ENCODE measurements around the gene NPHP4. TPM values are rescaled to one million over a fixed set of nuclear protein-coding genes. Genes with fewer than 3 reads are reported as not detected.

NPHP4 gene
- total RNA-seq, 1 donor from 2014 or later: 8.2 TPM

DNA sequence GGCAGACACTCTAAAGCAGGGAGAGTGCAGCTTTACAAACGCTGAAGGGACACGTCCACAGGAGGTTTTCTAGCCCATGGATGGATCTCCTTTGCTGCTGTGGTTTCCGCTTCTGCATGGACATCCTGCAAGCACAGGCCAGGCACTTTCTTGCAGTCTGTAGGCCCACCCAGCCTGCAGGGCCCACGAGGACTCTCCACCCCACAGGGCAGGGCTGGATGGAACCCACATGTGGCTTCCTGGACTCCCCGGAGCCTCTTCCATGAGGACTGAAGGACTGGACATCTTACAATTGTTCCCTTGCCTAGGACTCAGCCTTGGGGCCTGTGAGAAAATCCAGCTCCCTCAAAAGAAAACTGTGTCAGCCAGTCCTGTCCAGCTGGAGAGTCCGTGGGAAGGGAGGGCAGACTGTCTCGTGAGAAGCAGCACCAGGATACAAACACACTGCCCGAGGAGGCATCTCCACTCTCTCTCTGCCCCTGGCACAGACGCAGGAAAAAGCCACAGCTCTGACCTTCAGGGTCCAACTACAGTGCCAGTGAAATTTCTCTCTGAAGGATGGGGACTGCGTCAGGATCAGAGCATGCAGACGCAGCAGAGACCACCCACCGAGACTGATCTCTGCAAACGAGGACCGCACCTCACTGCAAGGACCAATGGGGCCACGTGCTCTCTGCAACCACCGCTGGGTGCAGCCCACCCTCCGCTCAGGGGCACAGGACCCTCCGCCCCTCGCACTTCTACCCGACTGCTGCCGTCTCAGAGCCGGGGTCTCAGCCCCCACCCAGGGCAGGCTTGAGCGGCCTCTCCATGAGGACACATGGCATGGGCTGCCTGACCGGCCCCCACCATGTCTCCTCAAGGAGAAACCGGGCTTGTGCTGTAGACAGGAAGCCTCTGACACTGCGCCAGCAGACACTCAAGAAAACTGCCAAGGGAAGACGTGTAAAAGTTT lies 130.1 kb downstream of the NPHP4 start:
- no peaks in the 10 kb centered on the region for H3K9me3 ChIP-seq
- H3K4me3 ChIP-seq: no peak overlapping the region
- TF ChIP-seq, protein P1, sequence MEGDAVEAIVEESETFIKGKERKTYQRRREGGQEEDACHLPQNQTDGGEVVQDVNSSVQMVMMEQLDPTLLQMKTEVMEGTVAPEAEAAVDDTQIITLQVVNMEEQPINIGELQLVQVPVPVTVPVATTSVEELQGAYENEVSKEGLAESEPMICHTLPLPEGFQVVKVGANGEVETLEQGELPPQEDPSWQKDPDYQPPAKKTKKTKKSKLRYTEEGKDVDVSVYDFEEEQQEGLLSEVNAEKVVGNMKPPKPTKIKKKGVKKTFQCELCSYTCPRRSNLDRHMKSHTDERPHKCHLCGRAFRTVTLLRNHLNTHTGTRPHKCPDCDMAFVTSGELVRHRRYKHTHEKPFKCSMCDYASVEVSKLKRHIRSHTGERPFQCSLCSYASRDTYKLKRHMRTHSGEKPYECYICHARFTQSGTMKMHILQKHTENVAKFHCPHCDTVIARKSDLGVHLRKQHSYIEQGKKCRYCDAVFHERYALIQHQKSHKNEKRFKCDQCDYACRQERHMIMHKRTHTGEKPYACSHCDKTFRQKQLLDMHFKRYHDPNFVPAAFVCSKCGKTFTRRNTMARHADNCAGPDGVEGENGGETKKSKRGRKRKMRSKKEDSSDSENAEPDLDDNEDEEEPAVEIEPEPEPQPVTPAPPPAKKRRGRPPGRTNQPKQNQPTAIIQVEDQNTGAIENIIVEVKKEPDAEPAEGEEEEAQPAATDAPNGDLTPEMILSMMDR (IDR thresholded peaks at IDR 0.05): no peak
- no peaks in the 10 kb centered on the region for H3K27me3 ChIP-seq
- DNase-seq (ENCODE audit: low spot score in 2 of 2): no peak
- peaks cover 5 to 10% of the 10 kb centered on the region in 2 donors for H3K36me3 ChIP-seq
- intact Hi-C loops (cut with DNase I): no loop called here
- H3K4me1 ChIP-seq: no peaks in the 10 kb centered on the region
- H3K27ac ChIP-seq: no peak overlapping the region

DNA sequence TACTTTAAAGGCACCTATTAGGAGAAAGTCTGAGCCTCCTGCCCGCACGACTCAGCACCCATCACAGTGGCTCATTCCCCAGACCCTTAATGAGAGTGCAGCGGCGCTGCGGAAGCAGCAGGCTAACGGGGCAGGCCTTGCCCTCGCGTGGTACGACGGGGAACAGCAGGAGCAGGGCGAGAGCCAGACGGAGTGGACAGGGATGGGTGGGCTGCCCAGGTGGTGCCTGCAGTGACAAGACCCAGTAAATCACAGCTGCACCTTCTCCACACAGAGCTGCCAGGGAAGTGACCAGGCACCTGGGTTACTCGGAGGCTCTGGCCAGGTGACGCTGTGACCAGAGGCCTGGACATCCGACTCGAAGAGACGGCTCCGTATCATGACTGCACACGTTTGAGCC lies 131.9 kb downstream of the NPHP4 start:
- intact Hi-C loops (cut with DNase I): no loop called here
- Histone ChIP-seq H3K36me3 (peaks cover 5 to 10% of the 10 kb centered on the region in 2 donors), H3K27me3 (no peaks in the 10 kb centered on the region), H3K9me3 (no peaks in the 10 kb centered on the region), H3K27ac (no peak overlapping the region), H3K4me1 (no peaks in the 10 kb centered on the region), H3K4me3 (no peak overlapping the region)
- TF ChIP-seq, protein P1 (IDR thresholded peaks at IDR 0.05): no peak
- no peak for DNase-seq (ENCODE audit: low spot score in 2 of 2)

DNA sequence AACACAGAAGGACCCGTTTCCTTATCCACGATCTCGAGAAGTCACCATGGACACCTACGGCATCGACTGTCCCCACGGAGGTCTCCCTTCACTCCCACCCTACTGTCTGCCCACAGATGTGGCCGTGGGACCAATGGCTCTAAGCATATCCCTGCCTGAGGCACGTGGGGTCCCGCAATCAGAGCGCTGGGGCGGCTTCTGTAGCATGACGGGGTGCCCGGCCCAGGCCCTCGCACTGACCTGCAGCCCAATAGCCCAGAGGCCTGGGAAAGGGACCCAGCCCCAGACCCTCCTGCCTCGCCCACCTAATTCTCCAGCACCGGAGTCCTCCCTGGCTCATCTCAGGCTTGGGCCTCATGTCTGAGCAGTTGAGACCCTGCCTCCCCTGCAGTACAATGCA lies 132.5 kb downstream of the NPHP4 start:
- intact Hi-C loops (cut with DNase I): no loop called here
- H3K4me1 ChIP-seq: no peaks in the 10 kb centered on the region
- TF ChIP-seq, protein P1 (IDR thresholded peaks at IDR 0.05): no peak
- no peak for DNase-seq (ENCODE audit: low spot score in 2 of 2)
- H3K36me3 ChIP-seq: peaks cover 5 to 10% of the 10 kb centered on the region in 2 donors
- H3K4me3 ChIP-seq: no peak overlapping the region
- H3K9me3 ChIP-seq: no peaks in the 10 kb centered on the region
- H3K27ac ChIP-seq: no peak overlapping the region
- H3K27me3 ChIP-seq: no peaks in the 10 kb centered on the region

DNA sequence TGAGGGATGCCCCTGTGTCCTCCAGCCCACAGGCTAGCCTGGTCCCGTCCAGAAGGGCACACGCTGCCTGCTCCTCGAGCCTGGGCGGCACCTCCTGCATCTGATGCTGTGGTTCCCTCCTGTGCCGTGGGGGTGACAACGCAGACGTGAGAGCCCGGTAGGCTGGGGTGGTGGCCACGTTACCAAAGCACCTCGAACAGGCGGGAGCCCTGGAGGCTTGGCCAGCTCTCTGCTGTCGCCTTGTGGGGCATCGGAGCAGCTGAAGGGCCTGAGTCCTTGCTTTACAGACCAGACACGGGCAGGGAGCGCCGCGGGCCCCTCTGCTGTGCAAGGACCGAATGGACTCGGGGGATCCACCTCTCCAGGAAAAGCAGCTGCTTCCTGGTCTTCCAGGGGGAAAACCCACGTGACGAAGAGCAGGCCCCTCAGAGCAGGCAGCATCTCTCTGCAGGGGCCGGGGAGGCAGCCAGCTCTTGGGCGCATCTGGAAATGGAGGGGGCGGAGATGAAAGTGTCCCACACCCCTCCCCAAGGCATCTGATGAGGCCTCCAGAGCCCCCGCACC lies 133.3 kb downstream of the NPHP4 start:
- H3K27ac ChIP-seq: no peak overlapping the region
- peaks cover 5 to 9% of the 10 kb centered on the region in 2 donors for H3K36me3 ChIP-seq
- H3K27me3 ChIP-seq: no peaks in the 10 kb centered on the region
- DNase-seq (ENCODE audit: low spot score in 2 of 2): no peak
- H3K4me3 ChIP-seq: no peak overlapping the region
- H3K4me1 ChIP-seq: no peaks in the 10 kb centered on the region
- H3K9me3 ChIP-seq: no peaks in the 10 kb centered on the region
- intact Hi-C loops (cut with DNase I): no loop called here
- TF ChIP-seq, protein P1 (IDR thresholded peaks at IDR 0.05): no peak

DNA sequence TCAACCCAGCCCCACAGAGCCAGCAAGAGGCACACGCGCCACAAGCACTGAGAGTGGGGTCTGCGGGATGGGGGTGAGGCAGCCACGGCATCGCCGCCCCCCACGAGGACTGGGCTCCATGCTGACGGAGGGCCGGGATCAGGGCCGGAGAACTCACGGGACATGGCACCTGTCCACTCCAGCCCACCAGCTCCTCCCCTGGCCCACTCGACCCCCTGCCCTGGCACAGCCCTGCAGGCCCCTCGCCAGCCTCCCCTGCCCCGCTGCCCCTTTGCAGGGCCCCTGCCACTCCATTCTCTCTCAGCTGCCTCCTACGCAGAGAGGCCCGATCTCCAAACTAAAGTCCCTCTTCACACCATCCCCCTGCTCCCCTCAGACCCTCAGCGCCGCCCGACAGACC lies 134.0 kb downstream of the NPHP4 start:
- Histone ChIP-seq H3K36me3 (peaks cover 5% of the 10 kb centered on the region in 2 donors), H3K27me3 (no peaks in the 10 kb centered on the region), H3K9me3 (no peaks in the 10 kb centered on the region), H3K4me3 (no peak overlapping the region), H3K27ac (no peak overlapping the region), H3K4me1 (no peaks in the 10 kb centered on the region)
- TF ChIP-seq, protein P1 (IDR thresholded peaks at IDR 0.05): no peak
- DNase-seq (ENCODE audit: low spot score in 2 of 2): no peak
- intact Hi-C loops (cut with DNase I): no loop called here
